Keratinocyte (primary cell): ENCODE measurements around the gene DNAJB8. TPM values are rescaled to one million over a fixed set of nuclear protein-coding genes. Genes with fewer than 3 reads are reported as not detected.

Experiments
- DNase-seq: peaks from one replicate; pipeline ENCODE4 v3.0.0-alpha.2; 2011; ENCODE audit warnings: low read depth, missing footprints, low spot score
- FAIRE-seq: peaks from 2 replicates; lab custom pipeline; 2011; peaks lifted over from hg19 to GRCh38; lab: Jason Lieb, UNC
- H2AFZ ChIP-seq: 2 replicates; pipeline ENCODE4 v1.6.0; 2012; ENCODE audit warnings: low read length, control low read depth, inconsistent platforms; ENCODE audit not compliant: control insufficient read depth
- H3K27ac ChIP-seq: 2 replicates; pipeline ENCODE4 v1.5.1; 2011; ENCODE audit warnings: low read length; ENCODE audit not compliant: control insufficient read depth, insufficient read depth
- H3K27me3 ChIP-seq: 3 replicates; pipeline ENCODE4 v1.6.0; 2011; ENCODE audit warnings: low read length; ENCODE audit not compliant: control insufficient read depth, insufficient read depth; ENCODE audit errors: extremely low read depth
- H3K36me3 ChIP-seq, 2 experiments: 2 replicates in 1 of 2; 3 replicates in 1 of 2; pipeline ENCODE4 v1.5.1; 2011; ENCODE audit warnings: low read length in 2 of 2, mild to moderate bottlenecking in 1 of 2; ENCODE audit not compliant: control insufficient read depth in 2 of 2, insufficient read depth in 2 of 2; ENCODE audit errors: extremely low read depth in 1 of 2
- H3K4me1 ChIP-seq: 3 replicates; pipeline ENCODE4 v1.5.1; 2011; ENCODE audit warnings: low read length; ENCODE audit not compliant: control insufficient read depth, insufficient read depth; ENCODE audit errors: extremely low read depth
- H3K4me2 ChIP-seq: 3 replicates; pipeline ENCODE4 v1.6.0; 2011; ENCODE audit warnings: low read depth, low read length; ENCODE audit not compliant: control insufficient read depth, insufficient read depth; ENCODE audit errors: extremely low read depth
- H3K4me3 ChIP-seq, 3 experiments: fragments of 200-600 bp in 1 of 3; sonication (generic) in 1 of 3; 2 replicates in 2 of 3; 3 replicates in 1 of 3; pipeline ENCODE4 v1.5.1; 2011 to 2016; ENCODE audit warnings: low read length in 3 of 3, mild to moderate bottlenecking in 3 of 3, control low read depth in 2 of 3, inconsistent platforms in 1 of 3, low read depth in 1 of 3, mixed read lengths in 1 of 3, mixed run types in 1 of 3, moderate library complexity in 1 of 3; ENCODE audit not compliant: control insufficient read depth in 2 of 3, insufficient read depth in 2 of 3; ENCODE audit errors: extremely low read depth in 1 of 3
- H3K79me2 ChIP-seq: 2 replicates; pipeline ENCODE4 v1.6.0; 2012; ENCODE audit warnings: low read length; ENCODE audit not compliant: control insufficient read depth, insufficient read depth
- H3K9ac ChIP-seq: 3 replicates; pipeline ENCODE4 v1.6.0; 2011; ENCODE audit warnings: low read length; ENCODE audit not compliant: control insufficient read depth, insufficient read depth; ENCODE audit errors: extremely low read depth
- H3K9me1 ChIP-seq: 3 replicates; pipeline ENCODE4 v1.6.0; 2011; ENCODE audit warnings: low read length; ENCODE audit not compliant: control insufficient read depth, insufficient read depth; ENCODE audit errors: extremely low read depth
- H3K9me3 ChIP-seq: 2 replicates; pipeline ENCODE4 v1.5.1; 2012; ENCODE audit warnings: low read depth, low read length; ENCODE audit not compliant: control insufficient read depth
- H4K20me1 ChIP-seq: 3 replicates; pipeline ENCODE4 v1.6.0; 2011; ENCODE audit warnings: low read length; ENCODE audit not compliant: control insufficient read depth, insufficient read depth; ENCODE audit errors: extremely low read depth
- CTCF ChIP-seq, 3 experiments: IDR thresholded peaks in 1 of 3; conservative IDR thresholded peaks in 1 of 3; optimal IDR thresholded peaks in 1 of 3; 2 replicates in 2 of 3; 3 replicates in 1 of 3; pipeline versions ENCODE3 to v1.5.1; 2011; ENCODE audit warnings: low read length in 3 of 3, mild to moderate bottlenecking in 3 of 3, moderate library complexity in 2 of 3, control low read depth in 1 of 3, inconsistent platforms in 1 of 3; ENCODE audit not compliant: insufficient read depth in 2 of 3; ENCODE audit errors: extremely low read depth in 1 of 3
- EZH2 ChIP-seq: IDR thresholded peaks from one replicate; pipeline ENCODE4 v1.6.1; 2012; ENCODE audit warnings: inconsistent platforms, mild to moderate bottlenecking, low read length, moderate library complexity
- dilution Hi-C: fragments of 300-500 bp; cut with MboI; formaldehyde crosslinking; loops from one replicate; pipeline ENCODE4 v1.7.0; 2020; ENCODE audit warnings: low sequenced_read_pairs; ENCODE audit not compliant: extremely low pct_ligation_motif_present
- polyA plus RNA-seq, 5 experiments: library from polyadenylated mRNA; depleted of rRNA in 3 of 5; stranded (reverse) in 3 of 5; stranded (forward) in 1 of 5; unstranded in 1 of 5; fragments of >200 nt; gene quantifications; 1 replicate in 1 of 5; 2 replicates in 3 of 5; 3 replicates in 1 of 5; pipeline versions ENCODE4 v1.2.1 to v1.2.3, GENCODE V29; 2011 to 2012; ENCODE audit warnings: missing spikeins in 2 of 5, low read depth in 1 of 5, low replicate concordance in 1 of 5

DNAJB8 gene
- polyA plus RNA-seq, 1 donor (not counting 4 experiments of a cell fraction or from before 2014, with no cell fraction given), result not detected

GRCh38 chr3:128461731-128462130, 5.0 kb downstream of the DNAJB8 start:
- DNase-seq (no peak), FAIRE-seq (no peak)
- H4K20me1 ChIP-seq, result no peaks in the 10 kb centered on the region
- H3K27me3 ChIP-seq, result peaks cover 36% of the 10 kb centered on the region
- no peak overlapping the region for H2AFZ ChIP-seq
- no peak overlapping the region for H3K27ac ChIP-seq
- TF ChIP-seq EZH2, result no peak
- TF ChIP-seq CTCF (optimal IDR thresholded peaks at IDR 0.05 in 1 of 3, IDR thresholded peaks at IDR 0.05 in 1 of 3, conservative IDR thresholded peaks at IDR 0.05 in 1 of 3; ENCODE audit: extremely low read depth in 1 of 3, insufficient read depth in 2 of 3, low read length in 3 of 3), result no peak
- no peaks in the 10 kb centered on the region for H3K4me1 ChIP-seq
- dilution Hi-C loops, result no loop called here
- H3K9ac ChIP-seq, result no peak overlapping the region
- no peaks in the 10 kb centered on the region for H3K36me3 ChIP-seq
- H3K4me2 ChIP-seq, result no peak overlapping the region
- no peak overlapping the region for H3K4me3 ChIP-seq
- H3K79me2 ChIP-seq, result no peaks in the 10 kb centered on the region
- H3K9me1 ChIP-seq, result no peaks in the 10 kb centered on the region
- H3K9me3 ChIP-seq, result no peaks in the 10 kb centered on the region

- Histone ChIP-seq H4K20me1 (no peaks in the 10 kb centered on the region), H2AFZ (no peak overlapping the region), H3K4me1 (no peaks in the 10 kb centered on the region), H3K4me2 (no peak overlapping the region), H3K79me2 (no peaks in the 10 kb centered on the region), H3K9me3 (no peaks in the 10 kb centered on the region), H3K9ac (no peak overlapping the region), H3K36me3 (no peaks in the 10 kb centered on the region), H3K27me3 (peaks cover 45% of the 10 kb centered on the region), H3K27ac (no peak overlapping the region), H3K9me1 (no peaks in the 10 kb centered on the region), H3K4me3 (no peak overlapping the region)
- no peak for DNase-seq
- TF ChIP-seq CTCF (optimal IDR thresholded peaks at IDR 0.05 in 1 of 3, IDR thresholded peaks at IDR 0.05 in 1 of 3, conservative IDR thresholded peaks at IDR 0.05 in 1 of 3; ENCODE audit: extremely low read depth in 1 of 3, insufficient read depth in 2 of 3, low read length in 3 of 3) (no peak), EZH2 (no peak)
- dilution Hi-C loops, result no loop called here
- no peak for FAIRE-seq
Observed at GRCh38 chr3:128459461-128459820, 7.2 kb downstream of the DNAJB8 start.
